K562 (cell line): ENCODE data around the gene MINK1. TPM values are rescaled to one million over a fixed set of nuclear protein-coding genes. Genes with fewer than 3 reads are reported as not detected.

Experiments used
- ATAC-seq: fragments of 200-7000 bp; cut with Tn5 transposase; 3 replicates; pipeline ENCODE4 v1.9.1; 2020; ENCODE audit warnings: moderate library complexity
- BruUV-seq: library from RNA; stranded (reverse); fragments of 400-500 nt; replicated peaks from 2 replicates; lab custom pipeline; 2021; lab: Mats Ljungman, UMichigan
- CTCF ChIA-PET: fragments of 300-600 bp; formaldehyde crosslinking; extraction: SDS; loops from one replicate; lab custom pipeline; 2021; ENCODE audit warnings: low intra/inter-chr PET ratio; lab: Yijun Ruan, JAX
- POLR2A ChIA-PET: fragments of 300-600, 350-650 bp; sonication (Branson Sonifier 250); formaldehyde crosslinking; extraction: SDS; loops from one replicate; lab custom pipeline; 2021; ENCODE audit warnings: antibody characterized with exemption, inconsistent platforms; lab: Yijun Ruan, JAX
- DNase-seq, 4 experiments: peaks; one replicate each; pipeline versions ENCODE4 v3.0.0 to v3.0.0-alpha.2; 2011 to 2018; ENCODE audit warnings: low spot score in 3 of 4, mixed read lengths in 3 of 4; ENCODE audit errors: extremely low read depth in 1 of 4
- FAIRE-seq: peaks from 2 replicates; lab custom pipeline; 2011; peaks lifted over from hg19 to GRCh38; lab: Jason Lieb, UNC
- H2AFZ ChIP-seq: 2 replicates; pipeline ENCODE4 v1.6.0; 2011; ENCODE audit warnings: low read depth, low read length, control low read depth, inconsistent platforms
- H3K27ac ChIP-seq: fragments of 200-600 bp; 3 replicates; pipeline ENCODE4 v1.8.0; 2011; ENCODE audit warnings: low read depth, mild to moderate bottlenecking, control low read depth, inconsistent platforms, low read length, moderate library complexity, mixed read lengths; ENCODE audit errors: extremely low read depth
- H3K27me3 ChIP-seq, 2 experiments: fragments of 300-600 bp in 1 of 2; 2 replicates in 1 of 2; 3 replicates in 1 of 2; pipeline versions ENCODE4 v1.6.0 to v1.8.0; 2011; ENCODE audit warnings: inconsistent platforms in 2 of 2, low read length in 2 of 2, mild to moderate bottlenecking in 1 of 2, mixed read lengths in 1 of 2, moderate library complexity in 1 of 2; ENCODE audit not compliant: control insufficient read depth in 2 of 2, insufficient read depth in 2 of 2
- H3K36me3 ChIP-seq: fragments of 300-600 bp; 3 replicates; pipeline ENCODE4 v1.8.0; 2011; ENCODE audit warnings: mild to moderate bottlenecking, low read length, inconsistent platforms; ENCODE audit not compliant: control insufficient read depth, insufficient read depth
- H3K4me1 ChIP-seq, 2 experiments: fragments of 200-600 bp in 1 of 2; replicated peaks in 1 of 2; 2 replicates in 1 of 2; 3 replicates in 1 of 2; pipeline versions ENCODE4 v1.5.1 to v1.8.0; 2011; ENCODE audit warnings: inconsistent platforms in 2 of 2, low read length in 2 of 2, mild to moderate bottlenecking in 1 of 2, mixed read lengths in 1 of 2, moderate library complexity in 1 of 2; ENCODE audit not compliant: control insufficient read depth in 2 of 2, insufficient read depth in 2 of 2
- H3K4me2 ChIP-seq: 2 replicates; pipeline ENCODE4 v1.6.1; 2011; ENCODE audit warnings: low read length, control low read depth, inconsistent platforms, mixed read lengths; ENCODE audit not compliant: insufficient read depth
- H3K4me3 ChIP-seq: fragments of 200-600 bp; sonication (generic), shearing (Covaris generic); 2 replicates; pipeline ENCODE4 v1.5.1; 2016; ENCODE audit warnings: control low read depth, inconsistent platforms
- H3K79me2 ChIP-seq: fragments of 200-600 bp; 3 replicates; pipeline ENCODE4 v1.8.0; 2011; ENCODE audit warnings: low read length, inconsistent platforms; ENCODE audit not compliant: control insufficient read depth, insufficient read depth
- H3K9ac ChIP-seq, 2 experiments: 2 replicates each; pipeline versions ENCODE4 v1.6.0 to v1.6.1; 2011; ENCODE audit warnings: low read depth in 2 of 2, low read length in 2 of 2, control low read depth in 1 of 2, inconsistent platforms in 1 of 2, mild to moderate bottlenecking in 1 of 2, mixed read lengths in 1 of 2; ENCODE audit not compliant: insufficient read depth in 1 of 2
- H3K9me1 ChIP-seq: one replicate; pipeline ENCODE4 v1.6.0; 2011; ENCODE audit warnings: inconsistent platforms, mild to moderate bottlenecking, low read length, moderate library complexity; ENCODE audit not compliant: control insufficient read depth, insufficient read depth
- H3K9me3 ChIP-seq: replicated peaks from 2 replicates; pipeline ENCODE4 v1.5.1; 2011; ENCODE audit warnings: low read depth, low read length, inconsistent platforms; ENCODE audit not compliant: control insufficient read depth, insufficient read depth
- H4K20me1 ChIP-seq: replicated peaks from 2 replicates; pipeline ENCODE4 v1.6.1; 2011; ENCODE audit warnings: low read length, inconsistent platforms, mixed read lengths; ENCODE audit not compliant: control insufficient read depth, insufficient read depth
- FOXJ3 ChIP-seq: sonication (generic); formaldehyde crosslinking; IDR thresholded peaks from 2 replicates; pipeline ENCODE4 v1.4.0; 2020; ENCODE audit warnings: mild to moderate bottlenecking, missing genetic modification reagents
- HNRNPUL1 ChIP-seq: fragments of 200-400 bp; formaldehyde crosslinking; IDR thresholded peaks from 2 replicates; pipeline ENCODE4 v1.6.1; 2017; ENCODE audit warnings: low read length
- NFATC3 ChIP-seq: fragments of 450-650 bp; IDR thresholded peaks from 2 replicates; pipeline ENCODE4 v1.6.1; 2017; ENCODE audit warnings: mild to moderate bottlenecking
- WGBS: fragments of 100-300 bp; shearing (Covaris generic); methylation state at CpG from one replicate; pipeline ENCODE4 v1.1.6; 2016; ENCODE audit warnings: low coverage, mixed read lengths; ENCODE audit not compliant: insufficient coverage; ENCODE audit errors: missing lambda C conversion rate; 5-methylcytosine and 5-hydroxymethylcytosine counted together
- in situ Hi-C: fragments of 300-500 bp; cut with MboI; formaldehyde crosslinking; loops from 4 replicates; pipeline ENCODE4 v1.15.0; 2018; ENCODE audit warnings: inconsistent platforms, mixed read lengths
- intact Hi-C: fragments of 100-400 bp; cut with micrococcal nuclease; formaldehyde crosslinking; loops from 2 replicates; pipeline ENCODE4 v1.14.2; 2022
- polyA plus RNA-seq, 8 experiments: library from polyadenylated mRNA; depleted of rRNA in 4 of 8; stranded (reverse) in 5 of 8; unstranded in 3 of 8; fragments of >200 nt; fragmentation: Nextera tagmentation in 2 of 8; fragmentation: Illumina TruSeq in 1 of 8; extraction: Ambion mirVana in 2 of 8; extraction: Trizol in 1 of 8; gene quantifications; 2 replicates each; pipeline versions ENCODE4 v1.2.1 to v1.2.3, GENCODE V29; 2011 to 2014; ENCODE audit warnings: inconsistent platforms in 1 of 8, missing spikeins in 1 of 8
- total RNA-seq, 7 experiments: library from RNA; depleted of rRNA in 6 of 7; stranded (reverse); fragments of >200 nt in 6 of 7; fragmentation: Illumina TruSeq in 2 of 7; extraction: Trizol in 2 of 7; gene quantifications; 2 replicates each; pipeline versions ENCODE4 v1.2.1 to v1.2.3, GENCODE V29; 2011 to 2021; ENCODE audit warnings: low replicate concordance in 1 of 7
- TF ChIP-seq, protein P1 (sequence below), 2 experiments: fragments of 450-650 bp in 1 of 2; sonication (generic) in 1 of 2; formaldehyde crosslinking in 1 of 2; IDR thresholded peaks in 1 of 2; conservative IDR thresholded peaks in 1 of 2; 2 replicates each; pipeline versions ENCODE4 v1.6.1 to v1.8.1; 2016 to 2023; ENCODE audit warnings: mild to moderate bottlenecking in 2 of 2, moderate library complexity in 2 of 2, inconsistent platforms in 1 of 2, missing genetic modification reagents in 1 of 2

The MINK1 gene
- total and polyA plus RNA-seq, 9 of the 15 experiments (the other 6 are each of a cell fraction or from before 2014, with no cell fraction given), result 0.11 to 54.2 (median 14.9) TPM

- no peak overlapping the region for H3K9ac ChIP-seq
- no peak overlapping the region for H3K4me2 ChIP-seq
- intact Hi-C loops (no loop called here), in situ Hi-C loops (no loop called here)
- FAIRE-seq (no peak), DNase-seq (no peak), ATAC-seq (no peak)
- H2AFZ ChIP-seq, result no peak overlapping the region
- TF ChIP-seq FOXJ3 (CRISPR knock-in tag) (no peak), NFATC3 (no peak), HNRNPUL1 (no peak)
- TF ChIP-seq, protein P1, sequence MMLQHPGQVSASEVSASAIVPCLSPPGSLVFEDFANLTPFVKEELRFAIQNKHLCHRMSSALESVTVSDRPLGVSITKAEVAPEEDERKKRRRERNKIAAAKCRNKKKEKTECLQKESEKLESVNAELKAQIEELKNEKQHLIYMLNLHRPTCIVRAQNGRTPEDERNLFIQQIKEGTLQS (IDR thresholded peaks at IDR 0.05), result no peak
- TF ChIP-seq, protein P1 (CRISPR knock-in tag; conservative IDR thresholded peaks at IDR 0.05), result no peak
- H3K4me3 ChIP-seq, result no peak overlapping the region
- WGBS, result 49% methylated on average over 3 of the region's 3 CpGs
- peaks cover 60% of the 10 kb centered on the region for H3K79me2 ChIP-seq
- ChIA-PET CTCF (no interaction called here), POLR2A (no interaction called here)
- H3K27me3 ChIP-seq, result no peaks in the 10 kb centered on the region
- no peak overlapping the region for H3K27ac ChIP-seq
- no peaks in the 10 kb centered on the region for H3K9me3 ChIP-seq
- H4K20me1 ChIP-seq, result peaks cover 20% of the 10 kb centered on the region
- peaks cover 3 to 5% of the 10 kb centered on the region in 2 experiments; a peak in 2 of 5 replicates for H3K4me1 ChIP-seq
- peaks cover 13% of the 10 kb centered on the region; the same call in 2 of the 3 replicates for H3K36me3 ChIP-seq
- H3K9me1 ChIP-seq, result peaks cover 3% of the 10 kb centered on the region
- BruUV-seq, result no TSS peak
Measured at GRCh38 chr17:4851084-4851483, 17.9 kb downstream of the MINK1 start.
